HG02610 (cell line): Measurements from ENCODE around the gene WDR11.

Experiments used
- ATAC-seq: cut with Tn5 transposase; IDR thresholded peaks from one replicate; pipeline ENCODE4 v1.9.1; 2021; ENCODE audit warnings: mild to moderate bottlenecking, moderate library complexity; ENCODE audit not compliant: unreplicated experiment

Gene WDR11

DNA sequence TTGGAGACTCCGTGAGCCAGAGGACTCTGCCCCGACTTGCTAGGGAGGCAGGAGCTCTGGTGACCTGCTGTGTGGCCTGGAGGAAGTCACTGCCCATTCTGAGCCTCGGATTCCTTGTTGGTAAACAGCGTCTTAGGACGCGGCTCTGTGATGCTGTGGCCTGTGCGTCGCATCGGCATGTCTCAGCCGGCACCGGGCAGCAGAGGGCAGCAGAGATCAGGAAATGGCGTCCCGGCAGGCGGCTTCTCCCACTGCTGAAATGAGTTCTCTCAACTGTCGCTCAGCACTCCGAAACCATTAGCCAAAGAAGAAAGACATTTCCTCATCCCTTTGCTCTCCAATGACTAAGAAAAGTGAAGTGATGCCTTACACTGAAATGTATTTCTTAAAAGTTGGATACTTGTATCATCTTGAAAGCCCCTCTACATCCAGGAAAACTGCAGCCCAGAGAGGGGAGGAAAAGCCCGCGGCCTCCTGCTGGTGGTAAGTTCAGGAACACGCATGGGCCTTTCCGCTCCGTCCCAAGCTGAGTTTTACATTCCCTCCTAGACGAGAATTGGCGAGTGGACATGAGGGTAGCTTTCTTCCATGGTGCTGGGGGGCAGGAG lies 91.7 kb downstream of the WDR11 start:
- peak; percentile 85 for ATAC-seq

DNA sequence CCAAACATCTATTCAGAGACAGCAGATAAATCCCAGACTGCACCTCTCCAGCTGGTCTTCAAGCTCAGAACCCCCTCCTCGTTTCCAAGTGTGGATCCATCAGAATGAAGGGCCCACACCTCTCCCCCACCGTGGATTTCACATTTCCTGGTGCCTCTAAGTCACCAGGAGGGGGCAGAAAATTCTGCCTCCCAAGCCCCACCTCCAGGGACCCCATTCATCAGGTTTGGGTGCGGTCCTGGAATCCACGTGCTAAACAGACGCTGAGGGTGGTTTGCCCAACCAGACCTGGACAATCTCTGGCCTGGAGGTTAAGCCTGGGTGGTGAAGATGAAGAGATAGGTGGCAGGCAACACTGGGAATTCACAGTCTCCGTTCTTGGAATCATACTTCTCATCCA lies 92.4 kb downstream of the WDR11 start:
- ATAC-seq, result no peak

DNA sequence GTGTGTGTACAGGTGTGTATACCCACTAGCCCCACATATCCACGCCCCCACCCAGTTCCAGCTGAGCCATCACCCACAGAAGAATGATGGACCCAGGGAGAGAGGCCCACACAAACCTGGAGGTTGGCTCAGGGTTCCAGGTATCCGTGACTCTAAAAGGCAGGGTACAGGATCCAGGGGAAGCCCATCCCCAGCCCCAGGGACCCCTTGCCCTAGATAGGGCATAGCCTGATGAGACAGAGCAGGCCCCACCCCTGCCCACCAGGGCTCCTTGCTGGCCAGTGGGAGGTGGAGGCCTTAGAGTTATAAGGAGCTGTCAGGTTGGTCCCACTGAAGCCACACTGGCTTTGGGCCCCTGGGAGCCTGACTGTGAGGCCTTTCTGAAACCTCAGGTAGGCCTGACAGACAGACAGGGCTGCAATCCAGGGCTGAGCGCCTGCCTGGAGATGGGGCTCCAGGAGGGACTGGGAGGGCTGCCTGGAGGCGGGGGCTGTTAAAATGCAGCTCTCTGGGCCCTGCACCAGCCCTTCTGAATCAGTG lies 93.5 kb downstream of the WDR11 start:
- no peak for ATAC-seq

DNA sequence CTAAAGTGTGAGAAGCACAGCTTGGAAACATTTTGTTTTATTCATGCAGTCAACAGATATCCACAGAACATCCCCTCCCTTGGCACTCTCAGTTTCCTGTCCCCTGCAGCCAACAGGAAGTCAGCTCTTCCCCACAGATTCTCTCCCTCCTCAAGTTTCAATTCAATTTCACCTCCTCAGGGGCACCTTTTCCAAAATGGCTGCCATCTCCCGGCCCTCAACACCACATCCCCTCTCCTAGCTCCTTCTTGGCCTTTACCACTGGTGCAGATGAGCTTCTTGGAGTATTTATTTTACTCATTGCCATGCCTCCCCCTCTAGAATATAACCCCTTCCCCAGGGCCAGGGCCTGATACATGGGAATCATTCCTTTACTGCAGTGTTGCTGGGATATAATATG lies 94.0 kb downstream of the WDR11 start:
- ATAC-seq, result no peak

DNA sequence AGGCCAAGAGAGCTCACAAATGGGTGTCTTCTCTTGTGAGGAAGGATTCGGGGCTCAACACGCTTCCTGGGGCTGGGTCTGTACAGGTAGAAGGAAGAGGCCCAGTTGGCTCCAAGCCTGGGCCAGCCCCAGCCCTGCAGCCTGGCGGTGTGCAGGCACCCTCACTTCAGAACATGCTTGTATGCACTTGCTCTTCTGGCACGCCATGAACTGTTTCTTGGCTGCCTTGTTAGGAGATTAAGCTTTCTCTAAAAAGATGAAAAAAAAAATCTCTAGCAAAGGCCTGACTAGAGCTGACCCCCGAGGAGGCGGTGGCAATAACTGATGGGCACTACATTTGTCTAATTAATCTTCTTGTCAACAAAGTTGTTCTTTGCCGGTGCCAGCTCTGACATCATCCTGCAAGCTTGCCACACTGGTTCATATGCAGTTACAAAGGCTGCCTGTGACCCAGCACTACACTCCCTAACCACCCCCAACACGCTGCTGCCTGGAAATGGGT lies 94.7 kb downstream of the WDR11 start:
- ATAC-seq, result no peak

DNA sequence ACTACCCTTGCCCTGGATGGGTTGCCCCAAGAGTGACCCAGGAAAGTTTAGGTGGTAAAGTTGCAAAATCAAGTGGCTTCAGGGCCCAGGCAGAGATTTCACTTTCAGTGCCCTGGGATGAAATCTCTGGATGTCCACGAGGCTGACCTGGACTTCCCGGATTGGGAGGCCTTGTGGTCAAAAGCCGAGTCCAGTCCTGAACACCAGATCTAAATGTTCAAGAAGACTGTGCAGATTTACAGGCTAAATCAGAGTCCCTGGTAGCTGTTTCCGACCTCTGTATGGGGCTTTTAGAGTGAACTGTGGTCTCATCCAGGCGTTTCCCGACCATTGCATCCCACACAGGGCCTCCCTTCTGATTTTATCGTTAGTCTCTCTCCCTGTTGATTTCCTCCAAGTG lies 95.3 kb downstream of the WDR11 start:
- no peak for ATAC-seq

DNA sequence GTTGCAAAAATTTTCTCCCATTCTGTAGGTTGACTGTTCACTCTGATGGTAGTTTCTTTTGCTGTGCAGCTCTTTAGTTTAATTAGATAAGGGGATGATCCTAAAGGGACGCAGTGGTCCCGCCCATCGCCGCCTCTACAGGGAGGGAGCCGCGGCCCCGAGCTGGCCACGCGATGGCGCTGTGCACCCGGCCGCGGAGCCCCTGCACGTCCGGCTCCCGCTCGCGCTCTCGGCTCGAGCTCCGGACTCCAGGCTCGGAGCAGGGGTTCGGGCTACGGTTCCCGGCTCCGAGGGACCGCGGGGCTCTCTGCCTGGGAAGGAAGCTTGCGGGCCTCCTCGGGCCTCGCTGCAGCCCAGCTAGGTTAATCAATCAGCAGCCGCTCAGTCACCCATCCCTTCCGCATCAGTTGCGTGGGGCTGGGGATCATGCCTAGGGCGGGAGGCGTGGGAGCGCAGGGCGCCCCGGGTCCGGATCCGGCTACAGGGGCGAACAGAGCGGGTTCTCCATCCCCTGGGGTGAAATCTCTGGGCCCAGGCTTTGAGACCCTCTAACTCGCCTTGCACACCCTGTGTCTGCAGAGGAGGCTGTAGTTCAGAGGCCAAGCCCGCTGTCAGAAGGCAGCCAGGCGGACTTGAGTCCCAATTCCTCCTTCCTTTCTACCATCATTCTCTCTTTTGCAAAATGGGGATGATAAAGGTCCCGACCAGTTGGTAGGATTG lies 97.9 kb downstream of the WDR11 start:
- peak; percentile 84 for ATAC-seq

DNA sequence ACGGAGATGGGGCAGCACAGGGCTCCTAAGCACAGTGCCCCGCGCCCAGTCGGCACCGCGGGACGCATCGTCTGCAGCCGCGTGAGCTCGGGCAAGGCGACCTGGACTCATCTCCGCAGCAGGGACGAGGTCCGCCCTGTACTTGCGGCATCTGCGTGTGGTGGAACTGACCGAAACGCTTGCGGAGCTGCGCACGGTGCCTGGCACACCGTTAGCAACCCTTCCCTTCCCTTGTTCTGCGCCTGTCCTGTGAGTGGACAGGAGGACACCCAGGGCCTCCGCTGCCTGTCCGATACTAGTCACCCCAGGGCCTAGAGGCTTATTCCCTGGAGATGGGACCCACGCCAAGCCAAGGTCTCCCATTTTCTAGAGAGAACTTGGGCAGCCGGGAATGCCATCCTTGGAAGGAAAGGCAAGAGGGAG lies 98.5 kb downstream of the WDR11 start:
- no peak for ATAC-seq

DNA sequence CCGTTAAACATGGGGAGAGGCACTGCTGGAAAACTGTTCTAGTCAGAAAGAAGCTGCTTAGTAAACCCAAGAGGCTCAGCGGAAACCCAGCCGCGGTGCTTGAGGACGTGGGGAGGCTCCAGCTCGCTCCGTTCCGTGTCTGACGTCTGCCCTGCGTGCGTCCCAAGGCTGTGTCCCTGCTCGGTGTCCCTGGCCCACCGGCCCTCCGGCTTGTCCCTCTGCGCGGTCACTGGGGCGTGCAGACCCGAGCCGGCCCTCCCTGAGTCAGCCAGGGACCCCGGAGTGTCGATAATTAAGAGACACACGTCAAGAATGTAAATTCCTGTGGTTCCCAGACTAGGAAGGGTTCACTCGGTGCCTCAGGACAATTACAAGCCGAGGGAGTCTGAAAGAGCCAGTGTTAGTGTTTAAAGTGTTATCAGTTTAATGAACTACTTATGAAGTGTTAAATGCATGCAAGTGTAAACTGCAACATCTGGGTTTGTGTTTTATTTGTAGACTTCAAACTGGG lies 98.9 kb downstream of the WDR11 start:
- ATAC-seq, result no peak

DNA sequence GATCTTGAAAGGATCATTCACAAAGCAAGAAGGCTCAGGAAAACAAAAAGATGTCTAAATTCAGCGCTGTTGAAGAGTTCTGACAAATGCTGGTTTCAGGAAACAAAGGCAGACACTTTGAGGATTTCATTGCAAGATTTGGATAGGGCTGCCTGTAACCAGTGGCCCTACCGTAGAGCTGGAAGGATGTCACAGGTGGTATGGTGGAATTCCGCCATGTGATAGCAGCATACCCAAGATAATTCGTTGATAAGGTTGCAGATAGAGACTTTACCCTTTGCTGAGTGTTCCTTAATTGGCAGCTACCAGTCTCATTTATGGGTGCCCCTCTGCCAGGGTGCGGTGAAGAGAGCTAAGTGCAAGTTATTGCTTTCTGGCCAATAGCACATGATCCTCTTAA lies 100.1 kb downstream of the WDR11 start:
- no peak for ATAC-seq

DNA sequence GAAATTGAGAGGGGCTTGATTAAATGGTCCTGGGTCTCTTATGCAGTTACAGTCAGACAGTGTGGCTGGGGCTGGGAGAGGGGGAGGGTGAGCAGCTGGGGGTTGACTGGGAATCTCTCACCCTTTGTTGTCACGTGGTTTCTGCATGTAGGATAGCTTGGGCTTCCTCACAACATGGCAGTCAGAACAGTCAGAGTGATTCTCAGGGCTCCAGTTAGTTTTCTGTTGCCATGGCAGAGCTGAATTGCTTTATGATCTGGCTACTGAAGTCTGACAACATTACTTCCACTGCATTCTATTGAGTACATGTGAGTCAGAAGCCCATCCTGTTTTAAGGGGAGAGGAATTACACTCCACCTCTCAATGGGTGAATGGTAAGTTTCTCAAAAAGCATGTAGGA lies 102.7 kb downstream of the WDR11 start:
- ATAC-seq, result no peak
